Measurements from ENCODE around the gene SRBD1.

DNA sequence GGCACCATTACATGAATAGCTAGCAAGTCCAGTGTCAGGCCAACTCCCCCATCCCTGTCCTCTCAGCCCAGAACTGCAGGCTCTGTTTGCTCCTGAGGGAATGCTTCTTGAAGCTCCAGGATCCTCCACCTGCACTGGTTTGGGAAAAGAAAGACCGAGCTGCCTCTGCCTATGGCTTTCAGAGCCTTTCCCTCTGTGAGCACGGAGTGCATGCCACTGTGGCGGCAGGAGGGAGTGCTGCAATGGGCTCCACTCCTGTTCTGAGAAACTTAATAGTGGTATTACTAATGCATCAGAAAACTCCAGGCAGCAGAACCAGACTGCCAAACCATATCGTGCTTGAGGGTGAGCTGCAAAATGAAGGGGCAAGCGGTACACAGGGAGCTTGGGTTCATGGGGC is 271.8 kb downstream of the SRBD1 start:
- no peak for TF ChIP-seq EZH2 (optimal IDR thresholded peaks at IDR 0.05; ENCODE audit: low read depth, low read length)
- TF ChIP-seq, protein P1, sequence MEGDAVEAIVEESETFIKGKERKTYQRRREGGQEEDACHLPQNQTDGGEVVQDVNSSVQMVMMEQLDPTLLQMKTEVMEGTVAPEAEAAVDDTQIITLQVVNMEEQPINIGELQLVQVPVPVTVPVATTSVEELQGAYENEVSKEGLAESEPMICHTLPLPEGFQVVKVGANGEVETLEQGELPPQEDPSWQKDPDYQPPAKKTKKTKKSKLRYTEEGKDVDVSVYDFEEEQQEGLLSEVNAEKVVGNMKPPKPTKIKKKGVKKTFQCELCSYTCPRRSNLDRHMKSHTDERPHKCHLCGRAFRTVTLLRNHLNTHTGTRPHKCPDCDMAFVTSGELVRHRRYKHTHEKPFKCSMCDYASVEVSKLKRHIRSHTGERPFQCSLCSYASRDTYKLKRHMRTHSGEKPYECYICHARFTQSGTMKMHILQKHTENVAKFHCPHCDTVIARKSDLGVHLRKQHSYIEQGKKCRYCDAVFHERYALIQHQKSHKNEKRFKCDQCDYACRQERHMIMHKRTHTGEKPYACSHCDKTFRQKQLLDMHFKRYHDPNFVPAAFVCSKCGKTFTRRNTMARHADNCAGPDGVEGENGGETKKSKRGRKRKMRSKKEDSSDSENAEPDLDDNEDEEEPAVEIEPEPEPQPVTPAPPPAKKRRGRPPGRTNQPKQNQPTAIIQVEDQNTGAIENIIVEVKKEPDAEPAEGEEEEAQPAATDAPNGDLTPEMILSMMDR (IDR thresholded peaks at IDR 0.05; ENCODE audit: low read length): no peak
- TF ChIP-seq EZH2phosphoT487 (IDR thresholded peaks at IDR 0.05; ENCODE audit: low read length): no peak

Data from MM.1S (cell line).